ENCODE measurements around the gene ADAMTSL3. TPM values are rescaled to one million over a fixed set of nuclear protein-coding genes. Genes with fewer than 3 reads are reported as not detected.

The ADAMTSL3 gene
- total and polyA plus RNA-seq, 4 donors = 3.5 to 19.0 (median 8.0) TPM

DNA sequence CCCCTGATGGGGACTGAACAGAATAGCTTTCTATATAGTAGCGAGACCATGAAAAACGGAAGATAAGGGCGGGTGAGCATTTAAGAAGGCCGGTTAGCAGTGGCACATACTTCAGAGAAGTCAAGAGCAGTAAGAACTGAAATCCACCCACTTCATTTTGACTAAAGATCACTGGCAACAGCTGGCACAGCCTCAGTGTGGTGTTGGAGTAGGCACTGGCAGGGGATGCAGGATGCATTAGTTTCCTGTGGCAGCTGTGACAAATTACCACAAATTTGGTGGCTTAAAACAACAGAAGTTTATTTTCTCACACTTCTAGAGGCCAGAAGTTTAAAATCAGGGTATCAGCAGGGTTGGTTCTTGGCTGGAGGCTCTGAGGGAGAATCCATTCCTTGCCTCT lies 176.5 kb downstream of the ADAMTSL3 start:
- no peaks in the 10 kb centered on the region for H3K4me1 ChIP-seq (ENCODE audit: control insufficient read depth in 4 of 4, insufficient read depth in 4 of 4, low read length in 3 of 4)
- H3K4me3 ChIP-seq (ENCODE audit: low read depth in 1 of 3, low read length in 3 of 3) = no peak overlapping the region
- 94% methylated on average over 4 of the region's 4 CpGs for WGBS
- H3K36me3 ChIP-seq (ENCODE audit: control insufficient read depth in 4 of 4, insufficient read depth in 3 of 4, low read depth in 1 of 4, low read length in 3 of 4) = no peaks in the 10 kb centered on the region
- H3K27me3 ChIP-seq (ENCODE audit: control insufficient read depth in 4 of 4, insufficient read depth in 4 of 4, low read length in 3 of 4) = no peaks in the 10 kb centered on the region
- H3K9ac ChIP-seq (ENCODE audit: low read depth in 1 of 2, low read length in 2 of 2) = no peak overlapping the region
- H3K9me3 ChIP-seq (ENCODE audit: control insufficient read depth in 4 of 4, low read length in 3 of 4) = no peaks in the 10 kb centered on the region
- TF ChIP-seq HNF4A (conservative IDR thresholded peaks at IDR 0.05) = no peak
- no peak overlapping the region for H3K27ac ChIP-seq (ENCODE audit: low read depth in 1 of 2, low read length in 2 of 2)
- no peak for DNase-seq (ENCODE audit: low spot score)

DNA sequence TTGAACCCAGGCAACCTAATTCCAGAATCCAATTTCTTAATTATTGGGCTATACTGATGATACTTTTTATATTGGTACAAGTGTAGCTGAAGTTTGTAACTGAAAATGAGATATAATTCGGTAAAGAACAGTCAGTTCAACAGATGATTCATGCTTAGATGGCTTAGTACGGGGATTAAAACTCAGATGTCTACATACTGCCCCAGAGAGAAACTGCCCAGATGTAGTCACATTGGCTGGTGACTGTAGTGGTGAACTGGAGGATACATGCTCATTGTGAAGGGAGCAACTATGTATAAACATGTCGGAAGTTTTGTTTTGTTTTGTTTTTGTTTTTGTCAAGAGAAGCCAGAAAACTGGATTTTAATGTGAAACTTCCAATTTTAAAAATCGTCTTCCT lies 179.6 kb downstream of the ADAMTSL3 start:
- no peak for DNase-seq (ENCODE audit: low spot score)
- Histone ChIP-seq H3K27me3 (ENCODE audit: control insufficient read depth in 4 of 4, insufficient read depth in 4 of 4, low read length in 3 of 4) (no peaks in the 10 kb centered on the region), H3K9ac (ENCODE audit: low read depth in 1 of 2, low read length in 2 of 2) (no peak overlapping the region), H3K36me3 (ENCODE audit: control insufficient read depth in 4 of 4, insufficient read depth in 3 of 4, low read depth in 1 of 4, low read length in 3 of 4) (no peaks in the 10 kb centered on the region), H3K4me3 (ENCODE audit: low read depth in 1 of 3, low read length in 3 of 3) (no peak overlapping the region), H3K4me1 (ENCODE audit: control insufficient read depth in 4 of 4, insufficient read depth in 4 of 4, low read length in 3 of 4) (no peaks in the 10 kb centered on the region), H3K9me3 (ENCODE audit: control insufficient read depth in 4 of 4, low read length in 3 of 4) (no peaks in the 10 kb centered on the region), H3K27ac (ENCODE audit: low read depth in 1 of 2, low read length in 2 of 2) (no peak overlapping the region)
- 90% methylated on average over 4 of the region's 4 CpGs for WGBS
- no peak for TF ChIP-seq GABPA (IDR thresholded peaks at IDR 0.05 in 1 of 2, conservative IDR thresholded peaks at IDR 0.05 in 1 of 2)
- no peak for TF ChIP-seq RAD21 (IDR thresholded peaks at IDR 0.05)
- no peak for TF ChIP-seq HNF4A (conservative IDR thresholded peaks at IDR 0.05)
- TF ChIP-seq FOXA2 (IDR thresholded peaks at IDR 0.05) = no peak
- no peak for TF ChIP-seq SP1 (IDR thresholded peaks at IDR 0.05)
- TF ChIP-seq RXRA (IDR thresholded peaks at IDR 0.05) = no peak
- TF ChIP-seq, protein P1, sequence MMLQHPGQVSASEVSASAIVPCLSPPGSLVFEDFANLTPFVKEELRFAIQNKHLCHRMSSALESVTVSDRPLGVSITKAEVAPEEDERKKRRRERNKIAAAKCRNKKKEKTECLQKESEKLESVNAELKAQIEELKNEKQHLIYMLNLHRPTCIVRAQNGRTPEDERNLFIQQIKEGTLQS (IDR thresholded peaks at IDR 0.05) = no peak
- no peak for TF ChIP-seq TAF1 (conservative IDR thresholded peaks at IDR 0.05)
- TF ChIP-seq HNF4G (IDR thresholded peaks at IDR 0.05) = no peak

DNA sequence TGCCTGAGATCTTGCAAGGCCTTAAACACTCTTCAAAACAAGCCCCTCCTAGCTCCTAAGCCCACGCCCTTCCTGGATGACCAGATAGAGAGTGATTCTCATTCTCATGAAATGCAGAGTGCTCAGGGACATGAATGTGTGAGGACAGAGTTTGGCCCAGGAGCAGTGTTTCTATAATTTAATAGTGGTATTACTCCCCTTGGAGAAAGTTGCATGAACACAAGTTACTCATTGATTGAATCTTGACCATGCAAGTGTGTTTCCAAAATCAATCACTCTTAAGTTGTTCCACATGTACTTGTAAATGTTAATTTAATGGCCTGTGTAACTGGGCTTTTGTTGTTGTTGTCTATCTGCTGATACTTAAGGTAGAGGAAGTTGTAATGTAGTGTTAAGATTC lies 181.6 kb downstream of the ADAMTSL3 start:
- Histone ChIP-seq H3K27ac (ENCODE audit: low read depth in 1 of 2, low read length in 2 of 2) (no peak overlapping the region), H3K9me3 (ENCODE audit: control insufficient read depth in 4 of 4, low read length in 3 of 4) (no peaks in the 10 kb centered on the region), H3K4me1 (ENCODE audit: control insufficient read depth in 4 of 4, insufficient read depth in 4 of 4, low read length in 3 of 4) (no peaks in the 10 kb centered on the region), H3K36me3 (ENCODE audit: control insufficient read depth in 4 of 4, insufficient read depth in 3 of 4, low read depth in 1 of 4, low read length in 3 of 4) (no peaks in the 10 kb centered on the region), H3K9ac (ENCODE audit: low read depth in 1 of 2, low read length in 2 of 2) (no peak overlapping the region), H3K4me3 (ENCODE audit: low read depth in 1 of 3, low read length in 3 of 3) (no peak overlapping the region), H3K27me3 (ENCODE audit: control insufficient read depth in 4 of 4, insufficient read depth in 4 of 4, low read length in 3 of 4) (no peaks in the 10 kb centered on the region)
- TF ChIP-seq GABPA (IDR thresholded peaks at IDR 0.05 in 1 of 2, conservative IDR thresholded peaks at IDR 0.05 in 1 of 2) = no peak
- TF ChIP-seq NR2F2 (IDR thresholded peaks at IDR 0.05) = no peak
- no peak for TF ChIP-seq RAD21 (IDR thresholded peaks at IDR 0.05)
- TF ChIP-seq, protein P2, sequence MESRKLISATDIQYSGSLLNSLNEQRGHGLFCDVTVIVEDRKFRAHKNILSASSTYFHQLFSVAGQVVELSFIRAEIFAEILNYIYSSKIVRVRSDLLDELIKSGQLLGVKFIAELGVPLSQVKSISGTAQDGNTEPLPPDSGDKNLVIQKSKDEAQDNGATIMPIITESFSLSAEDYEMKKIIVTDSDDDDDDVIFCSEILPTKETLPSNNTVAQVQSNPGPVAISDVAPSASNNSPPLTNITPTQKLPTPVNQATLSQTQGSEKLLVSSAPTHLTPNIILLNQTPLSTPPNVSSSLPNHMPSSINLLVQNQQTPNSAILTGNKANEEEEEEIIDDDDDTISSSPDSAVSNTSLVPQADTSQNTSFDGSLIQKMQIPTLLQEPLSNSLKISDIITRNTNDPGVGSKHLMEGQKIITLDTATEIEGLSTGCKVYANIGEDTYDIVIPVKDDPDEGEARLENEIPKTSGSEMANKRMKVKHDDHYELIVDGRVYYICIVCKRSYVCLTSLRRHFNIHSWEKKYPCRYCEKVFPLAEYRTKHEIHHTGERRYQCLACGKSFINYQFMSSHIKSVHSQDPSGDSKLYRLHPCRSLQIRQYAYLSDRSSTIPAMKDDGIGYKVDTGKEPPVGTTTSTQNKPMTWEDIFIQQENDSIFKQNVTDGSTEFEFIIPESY (IDR thresholded peaks at IDR 0.05) = no peak
- TF ChIP-seq, protein P3, sequence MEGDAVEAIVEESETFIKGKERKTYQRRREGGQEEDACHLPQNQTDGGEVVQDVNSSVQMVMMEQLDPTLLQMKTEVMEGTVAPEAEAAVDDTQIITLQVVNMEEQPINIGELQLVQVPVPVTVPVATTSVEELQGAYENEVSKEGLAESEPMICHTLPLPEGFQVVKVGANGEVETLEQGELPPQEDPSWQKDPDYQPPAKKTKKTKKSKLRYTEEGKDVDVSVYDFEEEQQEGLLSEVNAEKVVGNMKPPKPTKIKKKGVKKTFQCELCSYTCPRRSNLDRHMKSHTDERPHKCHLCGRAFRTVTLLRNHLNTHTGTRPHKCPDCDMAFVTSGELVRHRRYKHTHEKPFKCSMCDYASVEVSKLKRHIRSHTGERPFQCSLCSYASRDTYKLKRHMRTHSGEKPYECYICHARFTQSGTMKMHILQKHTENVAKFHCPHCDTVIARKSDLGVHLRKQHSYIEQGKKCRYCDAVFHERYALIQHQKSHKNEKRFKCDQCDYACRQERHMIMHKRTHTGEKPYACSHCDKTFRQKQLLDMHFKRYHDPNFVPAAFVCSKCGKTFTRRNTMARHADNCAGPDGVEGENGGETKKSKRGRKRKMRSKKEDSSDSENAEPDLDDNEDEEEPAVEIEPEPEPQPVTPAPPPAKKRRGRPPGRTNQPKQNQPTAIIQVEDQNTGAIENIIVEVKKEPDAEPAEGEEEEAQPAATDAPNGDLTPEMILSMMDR (IDR thresholded peaks at IDR 0.05; ENCODE audit: low read depth, low read length, missing input control) = no peak
- no peak for TF ChIP-seq HNF4A (conservative IDR thresholded peaks at IDR 0.05)
- TF ChIP-seq, protein P4, sequence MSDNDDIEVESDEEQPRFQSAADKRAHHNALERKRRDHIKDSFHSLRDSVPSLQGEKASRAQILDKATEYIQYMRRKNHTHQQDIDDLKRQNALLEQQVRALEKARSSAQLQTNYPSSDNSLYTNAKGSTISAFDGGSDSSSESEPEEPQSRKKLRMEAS (IDR thresholded peaks at IDR 0.05) = no peak
- no peak for TF ChIP-seq JUND (IDR thresholded peaks at IDR 0.05)
- TF ChIP-seq HNF4G (IDR thresholded peaks at IDR 0.05) = no peak
- no peak for TF ChIP-seq YY1 (IDR thresholded peaks at IDR 0.05)
- TF ChIP-seq, protein P5, sequence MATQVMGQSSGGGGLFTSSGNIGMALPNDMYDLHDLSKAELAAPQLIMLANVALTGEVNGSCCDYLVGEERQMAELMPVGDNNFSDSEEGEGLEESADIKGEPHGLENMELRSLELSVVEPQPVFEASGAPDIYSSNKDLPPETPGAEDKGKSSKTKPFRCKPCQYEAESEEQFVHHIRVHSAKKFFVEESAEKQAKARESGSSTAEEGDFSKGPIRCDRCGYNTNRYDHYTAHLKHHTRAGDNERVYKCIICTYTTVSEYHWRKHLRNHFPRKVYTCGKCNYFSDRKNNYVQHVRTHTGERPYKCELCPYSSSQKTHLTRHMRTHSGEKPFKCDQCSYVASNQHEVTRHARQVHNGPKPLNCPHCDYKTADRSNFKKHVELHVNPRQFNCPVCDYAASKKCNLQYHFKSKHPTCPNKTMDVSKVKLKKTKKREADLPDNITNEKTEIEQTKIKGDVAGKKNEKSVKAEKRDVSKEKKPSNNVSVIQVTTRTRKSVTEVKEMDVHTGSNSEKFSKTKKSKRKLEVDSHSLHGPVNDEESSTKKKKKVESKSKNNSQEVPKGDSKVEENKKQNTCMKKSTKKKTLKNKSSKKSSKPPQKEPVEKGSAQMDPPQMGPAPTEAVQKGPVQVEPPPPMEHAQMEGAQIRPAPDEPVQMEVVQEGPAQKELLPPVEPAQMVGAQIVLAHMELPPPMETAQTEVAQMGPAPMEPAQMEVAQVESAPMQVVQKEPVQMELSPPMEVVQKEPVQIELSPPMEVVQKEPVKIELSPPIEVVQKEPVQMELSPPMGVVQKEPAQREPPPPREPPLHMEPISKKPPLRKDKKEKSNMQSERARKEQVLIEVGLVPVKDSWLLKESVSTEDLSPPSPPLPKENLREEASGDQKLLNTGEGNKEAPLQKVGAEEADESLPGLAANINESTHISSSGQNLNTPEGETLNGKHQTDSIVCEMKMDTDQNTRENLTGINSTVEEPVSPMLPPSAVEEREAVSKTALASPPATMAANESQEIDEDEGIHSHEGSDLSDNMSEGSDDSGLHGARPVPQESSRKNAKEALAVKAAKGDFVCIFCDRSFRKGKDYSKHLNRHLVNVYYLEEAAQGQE (IDR thresholded peaks at IDR 0.05) = no peak
- no peak for TF ChIP-seq FOXA2 (IDR thresholded peaks at IDR 0.05)
- 94% methylated on average over 1 of the region's 1 CpG for WGBS
- DNase-seq (ENCODE audit: low spot score) = no peak
